ENCODE measurements around the gene GAS2L3.

GAS2L3 gene

DNA sequence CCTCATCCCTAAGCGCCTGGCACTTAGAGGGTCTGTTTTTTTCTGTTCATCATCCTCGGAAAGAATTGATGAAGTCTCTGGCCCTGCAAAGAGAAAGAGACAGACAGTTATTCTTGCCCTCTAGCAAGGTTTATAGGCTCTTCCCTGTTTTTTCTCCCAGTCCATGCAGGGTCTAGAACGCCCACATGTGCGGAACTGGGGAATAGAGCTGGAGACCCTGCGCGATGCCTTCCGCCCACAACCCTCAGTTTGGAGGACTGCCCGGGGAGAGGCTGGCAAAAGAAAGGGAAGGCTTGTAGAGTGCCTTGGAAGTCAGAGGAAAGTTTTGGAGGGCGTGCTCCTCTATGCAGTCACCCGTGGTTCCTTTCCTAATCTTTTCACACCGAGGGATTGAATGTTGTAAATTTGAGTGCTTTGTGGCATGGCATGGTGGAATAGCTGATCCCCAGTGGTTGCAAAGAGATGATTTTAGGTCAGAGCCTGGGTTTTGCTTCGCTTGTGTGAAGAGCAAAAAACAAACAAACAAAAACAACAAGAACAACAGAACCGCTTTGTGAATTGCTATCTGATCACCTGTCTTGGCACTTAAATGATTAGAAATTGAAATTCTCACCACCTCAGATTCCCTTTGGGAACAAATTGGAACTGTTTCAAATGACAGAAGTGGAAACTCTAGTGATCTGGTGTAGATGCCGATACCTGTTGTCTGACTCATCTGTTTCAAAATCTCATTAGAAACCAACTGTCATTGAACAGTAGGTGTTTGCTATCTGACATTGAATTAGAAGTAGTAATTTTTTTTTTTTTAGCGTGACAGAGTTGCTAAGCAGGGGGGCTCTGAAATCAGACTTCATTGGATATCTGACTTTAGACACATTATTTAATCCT is 947 bp downstream of the GAS2L3 start:
- peak overlapping the region; percentile 87 for H3K4me3 ChIP-seq (ENCODE audit: low read depth, low read length)
- TF ChIP-seq, protein P1, sequence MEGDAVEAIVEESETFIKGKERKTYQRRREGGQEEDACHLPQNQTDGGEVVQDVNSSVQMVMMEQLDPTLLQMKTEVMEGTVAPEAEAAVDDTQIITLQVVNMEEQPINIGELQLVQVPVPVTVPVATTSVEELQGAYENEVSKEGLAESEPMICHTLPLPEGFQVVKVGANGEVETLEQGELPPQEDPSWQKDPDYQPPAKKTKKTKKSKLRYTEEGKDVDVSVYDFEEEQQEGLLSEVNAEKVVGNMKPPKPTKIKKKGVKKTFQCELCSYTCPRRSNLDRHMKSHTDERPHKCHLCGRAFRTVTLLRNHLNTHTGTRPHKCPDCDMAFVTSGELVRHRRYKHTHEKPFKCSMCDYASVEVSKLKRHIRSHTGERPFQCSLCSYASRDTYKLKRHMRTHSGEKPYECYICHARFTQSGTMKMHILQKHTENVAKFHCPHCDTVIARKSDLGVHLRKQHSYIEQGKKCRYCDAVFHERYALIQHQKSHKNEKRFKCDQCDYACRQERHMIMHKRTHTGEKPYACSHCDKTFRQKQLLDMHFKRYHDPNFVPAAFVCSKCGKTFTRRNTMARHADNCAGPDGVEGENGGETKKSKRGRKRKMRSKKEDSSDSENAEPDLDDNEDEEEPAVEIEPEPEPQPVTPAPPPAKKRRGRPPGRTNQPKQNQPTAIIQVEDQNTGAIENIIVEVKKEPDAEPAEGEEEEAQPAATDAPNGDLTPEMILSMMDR (IDR thresholded peaks at IDR 0.05; ENCODE audit: borderline replicate concordance, insufficient read depth, low read depth, low read length), result no peak

DNA sequence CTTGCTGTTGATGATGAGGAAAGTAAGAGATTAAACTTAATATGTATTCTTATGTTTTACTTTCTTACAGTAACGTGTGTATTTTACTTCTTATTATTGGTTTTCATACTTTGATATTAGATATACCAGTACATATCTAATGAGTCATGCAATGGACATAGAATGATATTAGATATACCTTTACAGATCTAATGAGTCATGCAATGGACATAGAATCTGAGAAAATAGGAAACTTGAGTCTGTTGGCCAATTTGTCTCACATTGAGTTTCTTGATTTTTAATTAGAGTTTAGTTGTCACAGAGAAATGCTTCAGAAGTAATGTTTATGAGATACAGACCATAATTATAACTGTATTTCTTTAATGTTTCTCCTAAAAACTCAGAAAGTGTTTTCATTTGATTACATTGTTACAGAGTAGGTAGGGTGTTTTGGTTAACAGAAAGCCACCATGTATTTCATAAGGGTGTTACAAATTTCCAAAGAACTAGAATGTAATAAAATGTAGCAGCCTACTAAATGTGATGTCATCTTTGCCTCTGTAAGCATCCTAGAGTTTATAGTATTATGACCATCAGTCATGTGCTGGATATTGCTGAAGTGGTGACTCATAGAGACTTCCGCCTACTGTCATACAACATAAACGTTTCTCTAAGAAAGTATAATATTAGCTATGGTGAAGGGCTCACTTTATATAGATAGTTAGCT is 3.0 kb downstream of the GAS2L3 start:
- H3K4me3 ChIP-seq (ENCODE audit: low read depth, low read length), result no peak overlapping the region

DNA sequence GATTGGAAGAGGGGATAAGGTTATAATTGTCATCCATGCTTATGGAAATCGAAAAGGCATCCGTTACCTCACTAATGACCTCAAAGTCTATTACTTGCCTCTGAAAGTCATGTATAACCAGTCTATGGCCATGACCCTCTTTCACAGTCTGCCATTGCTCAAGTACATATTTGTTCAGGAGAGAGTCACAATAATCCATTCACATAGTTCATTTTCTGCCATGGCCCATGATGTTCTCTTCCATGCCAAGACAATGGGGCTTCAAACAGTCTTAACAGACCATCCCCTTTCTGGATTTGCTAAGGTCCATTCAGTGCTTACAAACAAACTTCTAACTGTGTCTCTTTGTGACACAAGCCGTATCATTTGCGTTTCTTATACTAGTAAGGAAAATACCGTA is 5.4 kb downstream of the GAS2L3 start:
- TF ChIP-seq, protein P1 (IDR thresholded peaks at IDR 0.05; ENCODE audit: borderline replicate concordance, insufficient read depth, low read depth, low read length), result no peak
- H3K4me3 ChIP-seq (ENCODE audit: low read depth, low read length), result no peak overlapping the region

More for the DNA sequence above, 3.0 kb downstream of the GAS2L3 start:
- TF ChIP-seq, protein P1 (IDR thresholded peaks at IDR 0.05; ENCODE audit: borderline replicate concordance, insufficient read depth, low read depth, low read length), result no peak

DNA sequence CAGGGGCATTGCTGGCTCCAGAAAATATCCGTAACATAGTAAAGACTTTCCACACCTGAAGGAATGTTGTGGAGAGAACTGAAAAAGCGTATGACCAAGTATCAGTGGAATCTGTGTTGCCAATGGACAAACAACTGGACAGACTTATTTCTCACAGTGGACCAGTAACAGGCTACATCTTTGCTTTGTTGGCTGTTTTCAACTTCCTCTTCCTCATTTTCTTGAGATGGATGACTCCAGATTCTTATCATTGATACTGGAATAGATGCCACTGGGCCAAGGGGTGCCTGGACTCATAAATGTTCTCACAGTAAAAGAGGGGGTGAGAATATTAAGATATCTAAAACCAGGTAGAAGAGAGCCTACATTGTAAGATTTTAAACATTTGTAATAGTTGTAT is 6.4 kb downstream of the GAS2L3 start:
- TF ChIP-seq, protein P1 (IDR thresholded peaks at IDR 0.05; ENCODE audit: borderline replicate concordance, insufficient read depth, low read depth, low read length), result no peak
- no peak overlapping the region for H3K4me3 ChIP-seq (ENCODE audit: low read depth, low read length)

DNA sequence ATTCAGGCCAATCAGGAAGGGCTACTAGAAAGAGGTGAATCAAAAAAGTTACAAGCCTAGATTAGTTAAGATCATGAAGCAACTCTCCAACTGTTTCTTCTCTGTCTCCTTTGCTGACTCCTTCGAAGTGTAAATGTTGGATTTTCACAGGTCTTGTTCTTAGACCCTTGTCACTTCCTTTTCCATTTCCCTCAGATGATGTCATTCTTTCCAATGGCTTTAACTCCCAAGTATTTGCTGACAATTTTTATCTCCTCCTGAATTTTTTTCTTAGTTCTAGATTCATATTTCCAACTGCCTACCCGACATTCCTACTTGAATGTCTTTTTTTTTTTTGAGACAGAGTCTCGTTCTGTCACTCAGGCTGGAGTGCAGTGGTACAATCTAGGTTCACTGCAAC is 10.8 kb downstream of the GAS2L3 start:
- no peak overlapping the region for H3K4me3 ChIP-seq (ENCODE audit: low read depth, low read length)
- TF ChIP-seq, protein P1 (IDR thresholded peaks at IDR 0.05; ENCODE audit: borderline replicate concordance, insufficient read depth, low read depth, low read length), result no peak

DNA sequence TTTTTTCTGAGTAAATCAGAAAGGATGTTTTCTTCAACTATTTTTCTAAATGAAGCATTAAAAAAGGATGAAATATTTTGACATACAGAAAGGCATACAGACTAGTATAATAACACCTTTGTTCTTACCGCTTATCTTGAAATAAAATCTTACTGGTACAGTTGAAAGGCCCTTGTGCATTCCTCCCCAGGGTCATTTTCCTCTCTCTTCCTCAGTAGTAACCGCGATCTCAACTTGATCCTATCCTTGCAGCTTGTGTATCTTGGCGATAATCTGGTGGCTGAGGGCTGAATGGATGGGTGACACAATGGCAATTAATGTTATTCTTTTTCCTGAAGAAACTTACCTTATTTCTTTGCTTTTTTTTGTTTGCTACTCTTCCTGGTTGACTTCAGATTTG is 18.5 kb downstream of the GAS2L3 start:
- TF ChIP-seq, protein P1 (IDR thresholded peaks at IDR 0.05; ENCODE audit: borderline replicate concordance, insufficient read depth, low read depth, low read length), result no peak
- H3K4me3 ChIP-seq (ENCODE audit: low read depth, low read length), result no peak overlapping the region

All from GM12875 (cell line).